ENCODE measurements around the gene ZBTB18.

ZBTB18 gene

GRCh38 chr1:244064621-244065020 is 13.5 kb downstream of the ZBTB18 start:
- no peak for DNase-seq

GRCh38 chr1:244065063-244065793 is 14.1 kb downstream of the ZBTB18 start:
- no peak for DNase-seq

GRCh38 chr1:244065960-244066388 is 14.9 kb downstream of the ZBTB18 start:
- DNase-seq: no peak

GRCh38 chr1:244066954-244067716 is 16.1 kb downstream of the ZBTB18 start:
- no peak for DNase-seq

- no peak for DNase-seq
These were observed 16.8 kb downstream of the ZBTB18 start for GRCh38 chr1:244067893-244068292.

GRCh38 chr1:244068567-244068966 is 17.5 kb downstream of the ZBTB18 start:
- DNase-seq: no peak

GRCh38 chr1:244069326-244069898 is 18.3 kb downstream of the ZBTB18 start:
- DNase-seq: no peak

GRCh38 chr1:244074559-244075171 is 23.6 kb downstream of the ZBTB18 start:
- DNase-seq: peak; percentile 63

- no peak for DNase-seq
These were observed 24.2 kb downstream of the ZBTB18 start for GRCh38 chr1:244075247-244075722.

GRCh38 chr1:244076740-244077139 is 25.7 kb downstream of the ZBTB18 start:
- DNase-seq: no peak

- DNase-seq: no peak
These were observed 26.6 kb downstream of the ZBTB18 start for GRCh38 chr1:244077473-244078220.

GRCh38 chr1:244080343-244080929 is 29.4 kb downstream of the ZBTB18 start:
- no peak for DNase-seq

- no peak for DNase-seq
These were observed 31.9 kb downstream of the ZBTB18 start for GRCh38 chr1:244082969-244083368.

- no peak for DNase-seq
These were observed 32.4 kb downstream of the ZBTB18 start for GRCh38 chr1:244083383-244083943.

GRCh38 chr1:244084763-244085162 is 33.7 kb downstream of the ZBTB18 start:
- no peak for DNase-seq

GRCh38 chr1:244085891-244086290 is 34.8 kb downstream of the ZBTB18 start:
- no peak for DNase-seq

- DNase-seq: no peak
These were observed 36.0 kb downstream of the ZBTB18 start for GRCh38 chr1:244087021-244087560.

- no peak for DNase-seq
These were observed 36.5 kb downstream of the ZBTB18 start for GRCh38 chr1:244087611-244088010.

- DNase-seq: no peak
These were observed 37.1 kb downstream of the ZBTB18 start for GRCh38 chr1:244088161-244088560.

- no peak for DNase-seq
These were observed 38.5 kb downstream of the ZBTB18 start for GRCh38 chr1:244089561-244089960.

GRCh38 chr1:244090645-244091044 is 39.6 kb downstream of the ZBTB18 start:
- no peak for DNase-seq
